ENCODE results near the gene ZNF768.
A peak's percentile ranks its signal among the peaks of the same experiment; 100 is the strongest.
"Not testable (repeated sequence)": the region's sequence is repeated elsewhere in the genome, so short reads cannot be mapped to it uniquely, and the experiment has no call there.

The ZNF768 gene

DNA sequence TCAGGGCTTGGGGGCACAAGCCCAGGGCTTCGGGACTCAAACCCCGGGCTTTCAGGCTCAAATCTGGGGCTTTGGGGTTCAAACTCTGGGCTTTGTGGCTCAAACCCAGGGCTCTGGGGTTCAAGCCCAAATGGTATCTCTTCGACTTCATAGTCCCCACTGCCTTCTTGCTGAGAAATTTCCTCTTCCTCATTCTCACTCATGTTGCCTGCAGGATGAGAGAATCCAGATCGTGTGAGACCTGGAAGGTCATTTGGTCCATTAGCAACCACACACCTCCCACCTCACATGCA, 576 bp downstream of the ZNF768 start:
- Histone ChIP-seq H3K4me3 (ENCODE audit: low read depth, low read length) (peak overlapping the region; percentile 75), H3K27ac (no peak overlapping the region), H3K27me3 (replicated peaks) (no peaks in the 10 kb centered on the region), H3K36me3 (replicated peaks) (peaks cover 4% of the 10 kb centered on the region)
- TF ChIP-seq, protein P1, sequence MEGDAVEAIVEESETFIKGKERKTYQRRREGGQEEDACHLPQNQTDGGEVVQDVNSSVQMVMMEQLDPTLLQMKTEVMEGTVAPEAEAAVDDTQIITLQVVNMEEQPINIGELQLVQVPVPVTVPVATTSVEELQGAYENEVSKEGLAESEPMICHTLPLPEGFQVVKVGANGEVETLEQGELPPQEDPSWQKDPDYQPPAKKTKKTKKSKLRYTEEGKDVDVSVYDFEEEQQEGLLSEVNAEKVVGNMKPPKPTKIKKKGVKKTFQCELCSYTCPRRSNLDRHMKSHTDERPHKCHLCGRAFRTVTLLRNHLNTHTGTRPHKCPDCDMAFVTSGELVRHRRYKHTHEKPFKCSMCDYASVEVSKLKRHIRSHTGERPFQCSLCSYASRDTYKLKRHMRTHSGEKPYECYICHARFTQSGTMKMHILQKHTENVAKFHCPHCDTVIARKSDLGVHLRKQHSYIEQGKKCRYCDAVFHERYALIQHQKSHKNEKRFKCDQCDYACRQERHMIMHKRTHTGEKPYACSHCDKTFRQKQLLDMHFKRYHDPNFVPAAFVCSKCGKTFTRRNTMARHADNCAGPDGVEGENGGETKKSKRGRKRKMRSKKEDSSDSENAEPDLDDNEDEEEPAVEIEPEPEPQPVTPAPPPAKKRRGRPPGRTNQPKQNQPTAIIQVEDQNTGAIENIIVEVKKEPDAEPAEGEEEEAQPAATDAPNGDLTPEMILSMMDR (IDR thresholded peaks at IDR 0.05; ENCODE audit: low read depth, low read length, missing control alignments), result no peak
- in situ Hi-C loops (cut with HindIII; ENCODE audit: low pct_ligation_motif_present, low sequenced_read_pairs), result no loop called here
- no peak for DNase-seq

DNA sequence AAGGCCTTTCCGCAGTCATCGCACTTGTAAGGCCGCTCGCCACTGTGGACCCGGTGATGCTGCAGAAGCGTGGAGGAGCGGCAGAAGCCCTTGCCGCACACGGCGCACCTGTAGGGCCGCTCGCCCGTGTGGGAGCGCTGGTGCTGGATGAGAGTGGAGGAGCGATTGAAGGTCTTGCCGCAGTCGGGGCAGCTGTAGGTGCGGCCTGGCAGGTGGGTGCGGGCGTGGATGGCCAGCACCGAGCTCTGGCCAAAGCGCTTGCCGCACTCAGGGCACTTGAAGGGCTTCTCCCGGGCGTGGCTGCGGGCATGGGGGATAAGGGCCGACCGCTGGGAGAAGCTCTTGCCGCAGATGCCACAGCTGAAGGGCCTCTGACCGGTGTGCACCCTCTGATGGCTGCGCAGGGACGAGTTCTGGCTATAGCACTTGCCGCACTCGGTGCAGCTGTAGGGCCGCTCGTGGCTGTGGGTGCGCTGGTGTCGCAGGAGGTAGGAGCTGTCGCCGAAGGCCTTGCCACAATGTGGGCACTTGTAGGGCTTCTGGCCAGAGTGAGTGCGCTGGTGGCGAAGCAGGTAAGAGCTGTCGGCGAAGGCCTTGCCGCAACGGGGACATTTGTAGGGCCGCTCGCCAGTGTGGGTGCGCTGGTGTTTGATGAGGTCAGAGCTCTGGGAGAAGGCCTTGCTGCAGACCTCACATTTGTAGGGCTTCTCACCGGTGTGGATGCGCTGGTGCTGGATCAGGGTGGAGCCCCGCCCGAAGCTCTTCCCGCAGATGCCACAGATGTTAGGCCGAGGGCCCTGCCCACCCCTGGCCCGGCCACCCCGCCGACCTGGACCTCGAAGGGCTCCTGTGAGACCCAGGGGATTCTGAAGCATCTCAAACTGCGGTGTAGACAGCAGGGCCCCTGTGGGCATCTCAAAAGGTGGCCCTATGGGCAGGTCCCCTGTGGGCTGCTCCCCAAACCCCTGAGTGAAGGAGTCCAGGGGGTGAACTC, 1.5 kb downstream of the ZNF768 start:
- TF ChIP-seq, protein P1 (IDR thresholded peaks at IDR 0.05; ENCODE audit: low read depth, low read length, missing control alignments), result no peak
- H3K36me3 ChIP-seq (replicated peaks), result peaks cover 4% of the 10 kb centered on the region
- H3K27me3 ChIP-seq (replicated peaks), result no peaks in the 10 kb centered on the region
- H3K4me3 ChIP-seq (ENCODE audit: low read depth, low read length), result no peak overlapping the region
- H3K27ac ChIP-seq, result no peak overlapping the region
- DNase-seq, result no peak
- in situ Hi-C loops (cut with HindIII; ENCODE audit: low pct_ligation_motif_present, low sequenced_read_pairs), result no loop called here

DNA sequence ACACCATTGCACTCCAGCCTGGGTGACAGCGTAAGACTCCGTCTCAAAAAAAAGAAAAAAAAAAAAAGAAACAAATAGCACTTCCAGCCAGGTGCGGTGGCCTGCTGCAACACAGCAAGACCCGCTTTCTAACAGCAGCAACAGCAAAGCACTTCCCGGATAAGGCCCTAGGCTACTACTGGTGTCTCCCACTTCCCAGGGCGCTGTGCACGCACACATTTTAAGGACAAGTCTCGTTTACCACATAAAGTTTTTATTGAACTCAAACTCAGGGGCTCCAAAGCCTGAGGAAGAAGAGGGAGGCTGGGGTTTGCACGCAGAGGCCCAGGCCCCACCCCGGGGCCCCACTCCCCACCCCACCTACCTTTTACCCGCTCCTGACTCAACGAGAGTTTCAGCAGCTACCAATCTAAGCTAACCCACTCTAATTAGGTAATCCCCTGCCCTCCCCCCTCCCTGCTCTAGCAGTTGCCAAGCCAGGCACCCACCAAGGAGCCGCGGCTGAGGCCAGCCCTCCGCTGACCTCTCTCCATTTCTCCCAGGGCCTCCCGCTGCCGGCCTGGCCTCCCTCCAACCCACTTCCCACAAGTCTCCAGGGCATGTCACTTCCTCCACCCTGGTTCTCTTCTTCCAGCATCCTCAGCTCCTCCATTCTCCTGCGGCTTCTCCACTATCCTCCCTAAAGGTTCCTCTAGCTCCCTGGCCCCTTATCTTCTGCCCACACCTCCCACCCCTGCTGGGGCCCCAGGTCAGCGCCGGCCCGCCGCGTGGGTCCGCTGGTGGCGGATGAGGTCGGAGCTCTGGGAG, 2.4 kb downstream of the ZNF768 start:
- no peak overlapping the region for H3K27ac ChIP-seq
- TF ChIP-seq, protein P1 (IDR thresholded peaks at IDR 0.05; ENCODE audit: low read depth, low read length, missing control alignments), result no peak
- no peak overlapping the region for H3K4me3 ChIP-seq (ENCODE audit: low read depth, low read length)
- H3K27me3 ChIP-seq (replicated peaks), result no peaks in the 10 kb centered on the region
- peak; percentile 33 for DNase-seq
- in situ Hi-C loops (cut with HindIII; ENCODE audit: low pct_ligation_motif_present, low sequenced_read_pairs), result no loop called here
- peaks cover 4% of the 10 kb centered on the region for H3K36me3 ChIP-seq (replicated peaks)

DNA sequence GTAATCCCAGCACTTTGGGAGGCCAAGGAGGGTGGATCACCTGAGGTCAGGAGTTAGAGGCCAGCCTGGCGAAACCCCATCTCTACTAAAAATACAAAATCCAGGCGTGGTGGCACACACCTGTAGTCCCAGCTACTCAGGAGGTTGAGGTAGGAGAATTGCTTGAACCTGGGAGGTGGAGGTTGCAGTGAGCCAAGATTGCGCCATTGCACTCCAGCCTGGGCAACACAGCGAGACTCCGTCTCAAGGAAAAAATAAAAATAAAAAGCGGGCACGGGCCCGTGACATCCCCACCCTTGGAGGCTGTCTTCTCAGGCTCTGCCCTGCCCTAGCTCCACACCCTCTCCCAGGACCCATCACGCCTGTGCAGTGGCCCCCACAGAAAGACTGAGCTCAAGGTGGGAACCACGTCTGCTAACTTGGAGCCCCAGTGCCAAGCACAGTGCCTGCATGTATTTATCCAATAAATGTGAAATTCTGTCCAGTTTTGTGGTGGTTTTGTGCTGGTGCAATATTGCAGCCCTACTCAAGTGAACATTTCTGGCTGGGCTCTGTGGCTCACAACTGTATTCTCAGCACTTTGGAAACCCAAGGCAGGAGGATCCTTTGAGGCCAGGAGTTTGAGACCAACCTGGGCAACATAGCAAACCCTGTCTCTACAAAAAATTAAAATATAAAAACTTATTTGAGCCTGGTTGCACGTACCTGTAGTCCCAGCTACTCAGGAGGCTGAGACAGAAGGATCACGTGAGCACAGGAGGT, 3.5 kb downstream of the ZNF768 start:
- DNase-seq; H3K27ac ChIP-seq; H3K4me3 ChIP-seq (ENCODE audit: low read depth, low read length); H3K36me3 ChIP-seq (replicated peaks); H3K27me3 ChIP-seq (replicated peaks); in situ Hi-C loops (cut with HindIII; ENCODE audit: low pct_ligation_motif_present, low sequenced_read_pairs): not testable (repeated sequence)

DNA sequence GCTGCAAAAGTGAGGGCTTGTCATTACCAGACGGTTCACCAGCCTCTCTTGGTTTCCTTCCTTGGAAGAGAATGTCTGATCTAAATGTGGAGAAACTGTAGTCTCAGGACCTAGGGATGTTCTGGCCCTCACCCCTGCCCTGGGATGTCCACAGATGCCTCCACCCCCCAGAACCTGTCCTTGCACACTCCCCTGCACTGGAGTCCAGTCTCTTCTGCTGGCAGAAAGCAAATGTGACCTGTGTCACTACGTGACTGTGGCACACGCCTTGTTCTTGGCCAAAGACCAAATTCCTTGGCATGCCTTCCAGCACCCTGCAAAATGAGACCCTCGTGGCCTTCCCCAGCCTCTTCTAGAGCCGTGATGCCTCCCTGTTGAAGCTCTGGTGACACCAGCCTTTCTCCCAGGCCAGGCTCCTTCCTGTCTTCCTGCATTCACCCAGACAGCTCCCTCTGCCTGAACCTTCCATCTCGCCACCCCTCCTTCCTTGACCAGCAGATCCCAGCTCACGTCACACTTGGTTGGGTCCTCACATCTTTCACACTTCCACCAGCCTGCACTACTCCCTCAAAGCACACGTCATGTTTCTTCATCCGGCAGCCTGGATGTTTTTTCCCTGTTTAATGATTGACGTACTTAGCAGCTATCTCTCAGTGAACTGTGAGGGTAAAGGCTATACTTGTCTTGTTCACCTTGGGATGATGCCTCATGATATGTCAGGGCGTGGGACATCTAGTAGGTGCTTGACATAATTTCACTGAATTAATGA, 4.3 kb downstream of the ZNF768 start:
- Histone ChIP-seq H3K27ac (no peak overlapping the region), H3K4me3 (ENCODE audit: low read depth, low read length) (no peak overlapping the region), H3K27me3 (replicated peaks) (no peaks in the 10 kb centered on the region), H3K36me3 (replicated peaks) (peaks cover 4% of the 10 kb centered on the region)
- in situ Hi-C loops (cut with HindIII; ENCODE audit: low pct_ligation_motif_present, low sequenced_read_pairs), result no loop called here
- TF ChIP-seq, protein P1 (IDR thresholded peaks at IDR 0.05; ENCODE audit: low read depth, low read length, missing control alignments), result no peak
- no peak for DNase-seq
